GM04503 (cell line): ENCODE results near the gene RBBP7.

Source experiments
- DNase-seq: peaks from one replicate; pipeline ENCODE4 v3.0.0-alpha.2; 2012; ENCODE audit warnings: low read depth

RBBP7 gene

DNA sequence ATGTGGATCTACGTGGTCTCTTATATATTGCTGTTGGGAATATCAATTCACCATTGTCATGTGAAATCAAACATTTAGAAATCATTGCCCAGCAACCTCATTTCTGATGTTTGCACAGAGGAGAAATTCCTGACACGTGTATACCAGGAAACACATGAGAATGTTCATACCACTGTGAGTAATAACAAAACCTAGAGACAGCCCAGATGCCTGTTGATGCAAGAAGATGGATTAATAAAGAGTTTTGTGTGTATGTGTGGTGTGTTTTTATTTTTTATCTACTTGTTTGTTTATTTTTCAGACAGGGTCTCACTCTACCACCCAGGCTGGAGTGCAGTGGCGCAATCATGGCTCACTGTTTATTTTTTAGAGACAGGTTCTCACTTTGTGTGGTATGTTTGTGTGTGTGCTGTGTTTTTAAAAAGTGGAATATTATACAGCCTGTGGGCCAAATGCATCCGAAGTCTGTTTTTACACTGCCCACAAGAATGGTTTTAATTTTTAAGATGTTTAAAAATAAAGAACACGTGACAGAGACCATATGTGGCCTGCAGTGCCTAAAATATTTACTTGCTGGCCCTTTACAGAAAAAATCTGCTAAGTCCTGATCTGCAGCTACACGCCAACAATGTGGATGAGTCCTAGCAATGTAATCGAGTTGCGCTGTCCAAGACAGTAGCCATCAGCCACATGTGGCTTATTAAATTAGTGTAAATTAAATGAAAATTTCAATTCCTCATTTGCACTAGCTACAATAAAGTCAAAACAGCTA lies 44.7 kb downstream of the RBBP7 start:
- DNase-seq, result no peak

DNA sequence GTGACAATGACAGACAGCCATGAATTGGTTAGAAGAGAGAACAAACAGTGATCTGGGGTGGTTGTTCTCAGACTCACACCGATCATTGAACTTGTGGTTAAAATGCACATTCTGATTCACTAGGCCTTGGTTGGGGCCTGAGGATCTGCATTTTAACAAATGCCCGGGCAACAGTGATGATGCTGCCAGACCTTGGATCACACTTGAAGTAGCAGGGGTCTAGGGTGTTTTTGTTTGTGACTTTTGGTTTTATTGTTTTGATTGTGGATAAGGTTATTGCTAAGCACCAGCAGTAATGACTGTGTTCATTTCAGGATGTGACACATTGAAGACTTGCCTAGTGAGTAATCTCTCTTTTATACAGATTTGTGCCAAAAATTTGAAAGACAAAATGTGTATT lies 47.4 kb downstream of the RBBP7 start:
- peak; percentile 79 for DNase-seq

DNA sequence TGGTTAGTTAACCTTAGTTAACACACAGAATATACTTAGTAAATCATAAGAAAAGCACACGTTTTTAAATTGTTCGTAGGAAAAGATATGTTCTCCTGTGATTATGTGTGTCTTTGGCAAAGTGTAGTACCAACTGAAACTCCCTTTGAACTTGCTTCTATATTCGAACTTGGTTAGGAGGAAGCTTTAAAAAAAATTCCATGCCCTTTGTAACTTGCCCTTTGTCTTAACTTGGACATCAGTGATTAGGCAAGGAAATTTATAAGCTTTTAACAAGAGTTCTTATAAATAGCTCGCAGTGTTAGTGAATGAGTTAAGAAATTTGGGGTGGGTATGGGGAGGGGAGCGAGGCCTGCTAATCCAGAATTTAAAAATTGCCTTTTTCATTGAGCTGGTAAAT lies 50.5 kb downstream of the RBBP7 start:
- no peak for DNase-seq

DNA sequence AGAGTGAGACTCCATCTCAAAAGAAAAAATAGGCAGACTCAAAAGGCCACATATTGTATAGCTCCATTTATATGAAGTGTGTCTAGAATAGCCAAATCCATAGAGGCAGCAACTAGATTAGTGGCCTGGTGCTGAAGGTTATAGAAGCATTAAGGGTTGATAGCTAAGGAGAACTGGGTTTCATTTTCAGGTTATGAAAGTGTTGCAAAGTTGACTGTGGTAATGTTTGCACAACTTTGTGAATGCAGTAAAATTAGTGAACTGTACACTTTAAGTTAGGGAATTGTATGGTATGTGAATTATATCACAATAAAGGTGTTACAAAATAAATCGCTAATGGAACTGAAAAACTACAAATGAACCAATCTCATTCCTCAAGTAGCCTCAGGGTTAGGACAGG lies 55.6 kb downstream of the RBBP7 start:
- no peak for DNase-seq

DNA sequence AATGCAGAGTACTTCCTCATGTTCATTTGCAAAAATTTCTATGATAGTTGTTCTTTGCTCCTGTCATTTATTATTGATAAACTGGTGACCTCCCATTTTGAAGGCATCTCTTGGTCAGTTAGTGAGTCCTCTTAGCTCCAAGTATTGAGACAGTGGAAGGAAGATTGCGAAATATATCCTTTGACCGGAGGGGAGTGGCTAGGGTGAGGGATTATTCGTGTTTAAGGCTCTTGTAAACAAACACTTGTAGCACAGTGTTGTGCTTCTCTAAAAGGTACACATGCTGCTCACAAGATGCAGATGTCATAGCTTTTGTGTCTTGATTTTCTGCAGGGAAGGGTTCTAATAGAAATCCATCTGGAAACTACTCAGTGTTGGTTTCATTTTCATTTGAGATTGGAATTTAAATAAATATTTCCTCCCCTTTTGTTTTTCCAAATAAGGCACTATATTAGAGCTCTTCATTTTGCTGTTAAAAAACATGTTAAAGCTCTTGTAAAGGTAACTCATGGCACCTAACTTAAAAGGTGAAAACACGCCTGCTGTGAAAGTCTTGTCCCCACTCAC lies 62.1 kb downstream of the RBBP7 start:
- no peak for DNase-seq

DNA sequence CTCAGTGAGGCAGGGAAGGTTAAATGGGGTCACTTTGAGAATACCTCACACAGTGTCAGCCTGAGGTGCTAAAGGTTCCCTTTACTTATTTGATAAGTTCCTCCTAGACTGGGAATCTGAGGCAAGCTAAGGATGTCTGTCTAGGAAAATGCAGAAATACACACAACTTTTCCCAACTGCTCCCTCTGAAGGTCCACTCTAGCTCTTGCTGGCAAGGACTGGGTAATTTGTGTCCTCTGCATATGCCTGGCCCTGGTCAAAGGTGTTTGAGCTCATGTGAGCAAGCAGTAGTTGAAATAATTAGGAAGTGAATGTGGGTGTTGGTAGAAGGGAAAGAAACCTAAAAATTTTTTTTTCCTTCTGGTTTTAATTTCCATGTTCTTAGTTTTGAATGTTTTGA lies 62.6 kb downstream of the RBBP7 start:
- no peak for DNase-seq

DNA sequence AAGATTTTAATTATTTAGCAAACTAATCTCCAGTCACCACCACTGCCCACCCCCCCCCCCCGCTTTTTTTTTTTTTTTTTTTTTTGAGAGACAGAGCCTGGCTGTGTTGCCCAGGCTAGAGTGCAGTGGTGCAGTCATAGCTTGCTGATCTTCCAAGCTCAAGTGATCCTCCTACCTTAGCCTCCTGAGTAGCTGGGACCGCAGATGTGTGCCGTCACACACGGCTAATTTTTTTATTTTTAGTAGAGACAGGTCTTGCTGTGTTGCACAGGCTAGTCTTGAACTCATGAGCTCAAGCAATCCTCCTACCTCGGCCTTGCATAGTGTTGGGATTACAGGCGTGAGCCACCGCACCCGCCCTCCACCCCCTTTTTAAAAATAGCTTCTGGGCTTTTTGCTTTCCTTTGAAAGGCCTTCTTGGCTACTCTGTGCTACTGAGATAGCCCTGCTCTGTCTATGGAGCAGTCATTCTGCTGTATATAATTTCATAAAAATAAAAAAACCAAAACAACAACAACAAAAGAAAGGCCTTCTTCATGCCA lies 65.2 kb downstream of the RBBP7 start:
- no peak for DNase-seq

DNA sequence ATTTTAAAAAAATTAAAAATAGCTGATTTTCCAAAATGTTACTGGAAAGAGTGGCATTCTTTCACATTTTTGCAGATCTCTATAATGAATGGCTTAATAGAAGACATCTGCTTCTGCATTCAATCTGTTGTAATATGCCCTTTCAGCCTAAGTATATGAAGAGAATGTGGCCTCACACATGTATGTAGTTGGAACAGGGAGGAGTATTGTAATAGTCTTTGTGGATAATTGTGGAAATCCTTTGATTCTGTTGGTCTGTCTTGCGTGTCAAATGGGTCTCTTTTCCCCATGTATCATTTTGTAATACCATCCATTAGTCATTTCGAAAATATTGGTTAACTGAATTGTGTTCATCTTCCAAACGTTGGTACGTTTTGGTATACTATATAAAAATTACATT lies 72.3 kb downstream of the RBBP7 start:
- DNase-seq, result no peak

DNA sequence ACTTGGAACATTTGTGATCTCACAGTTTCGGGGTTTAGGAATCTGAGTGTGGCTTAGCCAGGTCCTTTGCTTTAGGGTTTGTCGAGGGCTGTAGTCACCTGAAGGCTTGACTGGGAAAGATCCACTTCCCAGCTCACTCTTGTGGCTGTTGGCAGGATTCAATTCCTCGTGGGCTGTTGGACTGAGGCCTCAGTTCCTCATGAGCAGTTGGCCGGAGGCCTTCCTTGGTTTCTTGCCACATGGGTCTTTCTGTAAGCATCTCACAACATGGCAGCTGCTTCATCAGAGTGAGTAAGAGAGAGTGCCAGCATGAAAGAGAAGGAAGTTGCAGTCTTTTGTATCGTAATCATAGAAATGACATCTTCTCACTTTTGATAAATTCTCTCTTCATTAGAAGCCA lies 72.8 kb downstream of the RBBP7 start:
- DNase-seq, result no peak

DNA sequence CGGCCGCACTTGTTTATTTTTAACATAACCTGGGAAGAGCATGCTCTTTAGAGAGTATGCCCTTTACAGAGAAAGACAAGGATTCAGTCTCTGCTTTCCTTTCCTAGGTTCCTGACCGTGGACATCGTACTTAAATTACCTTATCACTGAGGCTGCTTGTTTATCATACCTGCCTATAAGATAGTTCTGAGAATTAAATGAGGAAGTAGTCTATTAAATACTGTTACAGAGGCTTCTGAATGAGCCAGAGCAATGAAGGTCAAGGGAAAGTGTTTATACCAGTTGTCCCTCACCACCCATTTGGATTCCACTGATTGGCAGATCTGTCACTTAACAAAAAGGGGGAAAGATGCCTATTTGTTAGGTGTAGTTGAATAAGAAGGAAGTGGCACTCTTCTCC lies 73.9 kb downstream of the RBBP7 start:
- DNase-seq, result no peak
